ENCODE data around the gene TNFRSF11A. TPM values are rescaled to one million over a fixed set of nuclear protein-coding genes. Genes with fewer than 3 reads are reported as not detected.

The TNFRSF11A gene
- total RNA-seq, 1 experiment from 2014 or later = 6.3 TPM

DNA sequence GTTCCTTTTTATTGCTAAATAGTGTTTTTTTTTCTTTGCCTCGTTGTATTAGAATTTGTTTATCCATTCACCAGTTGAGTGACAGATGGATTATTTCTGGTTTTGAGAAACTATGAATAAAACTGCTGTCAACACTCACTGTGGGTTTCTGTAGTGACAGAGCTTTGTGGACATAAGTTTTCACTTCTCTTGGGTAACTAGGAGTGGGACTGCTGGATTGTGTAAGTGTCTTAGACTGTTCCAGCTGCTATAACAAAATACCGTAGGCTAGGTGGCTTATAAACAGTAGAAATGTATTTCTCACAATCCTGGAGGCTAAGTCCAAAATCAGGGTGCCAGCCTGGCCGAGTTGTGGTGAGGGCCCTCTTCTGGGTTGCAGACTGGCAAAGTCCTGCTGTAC is 71.9 kb downstream of the TNFRSF11A start:
- TF ChIP-seq EZH2 (IDR thresholded peaks at IDR 0.05; ENCODE audit: low read depth) = no peak
- TF ChIP-seq, protein P1, sequence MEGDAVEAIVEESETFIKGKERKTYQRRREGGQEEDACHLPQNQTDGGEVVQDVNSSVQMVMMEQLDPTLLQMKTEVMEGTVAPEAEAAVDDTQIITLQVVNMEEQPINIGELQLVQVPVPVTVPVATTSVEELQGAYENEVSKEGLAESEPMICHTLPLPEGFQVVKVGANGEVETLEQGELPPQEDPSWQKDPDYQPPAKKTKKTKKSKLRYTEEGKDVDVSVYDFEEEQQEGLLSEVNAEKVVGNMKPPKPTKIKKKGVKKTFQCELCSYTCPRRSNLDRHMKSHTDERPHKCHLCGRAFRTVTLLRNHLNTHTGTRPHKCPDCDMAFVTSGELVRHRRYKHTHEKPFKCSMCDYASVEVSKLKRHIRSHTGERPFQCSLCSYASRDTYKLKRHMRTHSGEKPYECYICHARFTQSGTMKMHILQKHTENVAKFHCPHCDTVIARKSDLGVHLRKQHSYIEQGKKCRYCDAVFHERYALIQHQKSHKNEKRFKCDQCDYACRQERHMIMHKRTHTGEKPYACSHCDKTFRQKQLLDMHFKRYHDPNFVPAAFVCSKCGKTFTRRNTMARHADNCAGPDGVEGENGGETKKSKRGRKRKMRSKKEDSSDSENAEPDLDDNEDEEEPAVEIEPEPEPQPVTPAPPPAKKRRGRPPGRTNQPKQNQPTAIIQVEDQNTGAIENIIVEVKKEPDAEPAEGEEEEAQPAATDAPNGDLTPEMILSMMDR (conservative IDR thresholded peaks at IDR 0.05) = no peak
- no peak for DNase-seq
- no TSS peak for BruUV-seq (replicated peaks)
- no peaks in the 10 kb centered on the region for H4K20me1 ChIP-seq (ENCODE audit: insufficient read depth)
- no peaks in the 10 kb centered on the region for H3K27me3 ChIP-seq (ENCODE audit: insufficient read depth, low read depth)
- ChIA-PET CTCF (no interaction called here), POLR2A (ENCODE audit: unreplicated experiment) (no interaction called here)
- H3K9me3 ChIP-seq (ENCODE audit: insufficient read depth, low read depth) = no peaks in the 10 kb centered on the region
- H3K79me2 ChIP-seq (ENCODE audit: low read depth) = no peaks in the 10 kb centered on the region
- H2AFZ ChIP-seq = no peak overlapping the region
- H3K27ac ChIP-seq = no peak overlapping the region
- peaks cover 7% of the 10 kb centered on the region for H3F3A ChIP-seq (ENCODE audit: insufficient read depth, low read depth)
- no peak overlapping the region for H3K4me3 ChIP-seq
- intact Hi-C loops (cut with micrococcal nuclease; ENCODE audit: unreplicated experiment) = no loop called here
- H3K4me2 ChIP-seq = no peak overlapping the region
- H3K9me2 ChIP-seq (ENCODE audit: insufficient read depth) = no peaks in the 10 kb centered on the region
- peaks cover 16% of the 10 kb centered on the region for H3K4me1 ChIP-seq (replicated peaks; ENCODE audit: insufficient read depth)
- H3K36me3 ChIP-seq (ENCODE audit: low read depth) = no peaks in the 10 kb centered on the region

DNA sequence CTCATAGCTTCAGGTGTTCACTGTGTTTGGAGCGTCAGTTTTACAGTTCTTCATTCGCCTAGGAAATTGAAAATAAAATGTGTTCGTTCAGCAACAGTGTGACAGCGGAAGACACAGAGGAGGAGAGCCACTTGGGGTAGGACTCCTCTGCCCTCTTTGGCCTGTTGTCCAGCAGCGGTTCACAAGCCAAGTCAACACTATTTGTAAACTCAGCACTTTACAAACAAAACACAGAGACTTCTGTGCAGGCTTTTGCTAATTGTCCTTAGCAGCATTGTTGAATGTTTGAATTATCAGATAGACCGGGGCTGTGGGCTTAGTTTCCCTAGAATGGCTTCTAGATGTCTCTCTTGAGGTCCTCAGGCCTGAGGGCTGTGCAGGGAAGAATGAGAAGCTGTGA is 73.2 kb downstream of the TNFRSF11A start:
- no peak for DNase-seq
- ChIA-PET CTCF (no interaction called here), POLR2A (ENCODE audit: unreplicated experiment) (no interaction called here)
- H2AFZ ChIP-seq = no peak overlapping the region
- H3K79me2 ChIP-seq (ENCODE audit: low read depth) = no peaks in the 10 kb centered on the region
- H3K27me3 ChIP-seq (ENCODE audit: insufficient read depth, low read depth) = no peaks in the 10 kb centered on the region
- no peaks in the 10 kb centered on the region for H3K9me2 ChIP-seq (ENCODE audit: insufficient read depth)
- H4K20me1 ChIP-seq (ENCODE audit: insufficient read depth) = no peaks in the 10 kb centered on the region
- no peak overlapping the region for H3K27ac ChIP-seq
- intact Hi-C loops (cut with micrococcal nuclease; ENCODE audit: unreplicated experiment) = no loop called here
- H3F3A ChIP-seq (ENCODE audit: insufficient read depth, low read depth) = peaks cover 7% of the 10 kb centered on the region
- H3K4me1 ChIP-seq (replicated peaks; ENCODE audit: insufficient read depth) = peaks cover 16% of the 10 kb centered on the region
- no peaks in the 10 kb centered on the region for H3K36me3 ChIP-seq (ENCODE audit: low read depth)
- no peaks in the 10 kb centered on the region for H3K9me3 ChIP-seq (ENCODE audit: insufficient read depth, low read depth)
- H3K4me2 ChIP-seq = no peak overlapping the region
- H3K4me3 ChIP-seq = no peak overlapping the region
- no TSS peak for BruUV-seq (replicated peaks)
- TF ChIP-seq, protein P1 (conservative IDR thresholded peaks at IDR 0.05) = no peak
- no peak for TF ChIP-seq EZH2 (IDR thresholded peaks at IDR 0.05; ENCODE audit: low read depth)

GRCh38 chr18:62399276-62399675 is 74.2 kb downstream of the TNFRSF11A start:
- POLR2A ChIA-PET (ENCODE audit: unreplicated experiment) = no interaction called here
- intact Hi-C loops (cut with micrococcal nuclease; ENCODE audit: unreplicated experiment) = no loop called here

More at GRCh38 chr18:62399276-62399675, 74.2 kb downstream of the TNFRSF11A start:
- no peaks in the 10 kb centered on the region for H3K9me3 ChIP-seq (ENCODE audit: insufficient read depth, low read depth)
- no peak for DNase-seq
- no peak overlapping the region for H3K4me3 ChIP-seq
- no TSS peak for BruUV-seq (replicated peaks)
- no peaks in the 10 kb centered on the region for H3K79me2 ChIP-seq (ENCODE audit: low read depth)
- H3K36me3 ChIP-seq (ENCODE audit: low read depth) = no peaks in the 10 kb centered on the region
- no peaks in the 10 kb centered on the region for H3K9me2 ChIP-seq (ENCODE audit: insufficient read depth)
- H3F3A ChIP-seq (ENCODE audit: insufficient read depth, low read depth) = peaks cover 7% of the 10 kb centered on the region
- H2AFZ ChIP-seq = 0 out of 2 replicates have a peak overlapping the region, but pooled peaks have one; percentile 67
- no peak for TF ChIP-seq EZH2 (IDR thresholded peaks at IDR 0.05; ENCODE audit: low read depth)
- TF ChIP-seq, protein P1 (conservative IDR thresholded peaks at IDR 0.05) = no peak
- H3K27me3 ChIP-seq (ENCODE audit: insufficient read depth, low read depth) = no peaks in the 10 kb centered on the region
- H4K20me1 ChIP-seq (ENCODE audit: insufficient read depth) = no peaks in the 10 kb centered on the region
- H3K27ac ChIP-seq = peak overlapping the region; percentile 24; the same call in 1 of the 2 replicates
- CTCF ChIA-PET = no interaction called here
- H3K4me1 ChIP-seq (replicated peaks; ENCODE audit: insufficient read depth) = peaks cover 16% of the 10 kb centered on the region
- H3K4me2 ChIP-seq = peak overlapping the region; percentile 50
